Smooth muscle cell (in vitro differentiated cells): Measurements from ENCODE around the gene HDLBP. TPM values are rescaled to one million over a fixed set of nuclear protein-coding genes. Genes with fewer than 3 reads are reported as not detected.

ENCODE experiments used
- DNase-seq: peaks from one replicate; lab custom pipeline; 2025; ENCODE audit not compliant: unreplicated experiment; lab: John Stamatoyannopoulos, UW
- H2AFZ ChIP-seq: fragments of 200-600 bp; sonication (generic); 2 replicates; pipeline ENCODE4 v1.6.0; 2016; ENCODE audit warnings: antibody characterized with exemption, low read depth, mild to moderate bottlenecking
- H3F3A ChIP-seq: fragments of 200-600 bp; sonication (generic); 2 replicates; pipeline ENCODE4 v1.6.0; 2017; ENCODE audit warnings: antibody characterized with exemption, low read depth
- H3K27ac ChIP-seq: fragments of 200-600 bp; sonication (generic); 2 replicates; pipeline ENCODE4 v1.5.1; 2016; ENCODE audit warnings: low read depth, mild to moderate bottlenecking
- H3K27me3 ChIP-seq: fragments of 200-600 bp; sonication (generic); 2 replicates; pipeline ENCODE4 v1.6.1; 2016; ENCODE audit warnings: low read depth, mild to moderate bottlenecking
- H3K36me3 ChIP-seq: fragments of 200-600 bp; sonication (generic); 2 replicates; pipeline ENCODE4 v1.5.1; 2016; ENCODE audit warnings: low read depth
- H3K4me1 ChIP-seq: fragments of 200-600 bp; sonication (generic); 2 replicates; pipeline ENCODE4 v1.5.1; 2016; ENCODE audit warnings: low read depth
- H3K4me2 ChIP-seq: fragments of 200-600 bp; sonication (generic); 2 replicates; pipeline ENCODE4 v1.6.0; 2016; ENCODE audit warnings: mild to moderate bottlenecking
- H3K4me3 ChIP-seq: fragments of 200-600 bp; sonication (generic); 2 replicates; pipeline ENCODE4 v1.5.1; 2016; ENCODE audit warnings: mild to moderate bottlenecking
- H3K79me2 ChIP-seq: fragments of 200-600 bp; sonication (generic); 2 replicates; pipeline ENCODE4 v1.6.0; 2016; ENCODE audit warnings: low read depth, mild to moderate bottlenecking
- H3K9ac ChIP-seq: fragments of 200-600 bp; sonication (generic); 2 replicates; pipeline ENCODE4 v1.6.0; 2016; ENCODE audit warnings: low read depth
- H3K9me3 ChIP-seq: fragments of 200-600 bp; sonication (generic); replicated peaks from 2 replicates; pipeline ENCODE4 v1.5.1; 2016; ENCODE audit warnings: low read depth
- H4K20me1 ChIP-seq: fragments of 200-600 bp; sonication (generic); 2 replicates; pipeline ENCODE4 v1.6.0; 2016; ENCODE audit warnings: low read depth
- WGBS: methylation state at CpG from one replicate; pipeline ENCODE4 v1.1.7; 2016; ENCODE audit warnings: low lambda C conversion rate; 5-methylcytosine and 5-hydroxymethylcytosine counted together
- polyA plus RNA-seq: library from polyadenylated mRNA; unstranded; fragments of >200 nt; fragmentation: Nextera tagmentation; extraction: Ambion mirVana; gene quantifications from 2 replicates; pipeline ENCODE4 v1.2.1, GENCODE V29; 2016
- total RNA-seq: library from RNA; depleted of rRNA; stranded (reverse); fragments of >200 nt; gene quantifications from 2 replicates; pipeline ENCODE4 v1.2.3, GENCODE V29; 2014
- TF ChIP-seq, protein P1 (sequence below): fragments of 200-600 bp; sonication (generic); IDR thresholded peaks from 2 replicates; pipeline ENCODE4 v1.5.1; 2017; ENCODE audit warnings: borderline replicate concordance, mild to moderate bottlenecking, antibody characterized with exemption; ENCODE audit not compliant: insufficient read depth, poor library complexity, severe bottlenecking

Gene HDLBP
- total and polyA plus RNA-seq, 2 experiments from 2014 or later: 504 to 545 TPM

DNA sequence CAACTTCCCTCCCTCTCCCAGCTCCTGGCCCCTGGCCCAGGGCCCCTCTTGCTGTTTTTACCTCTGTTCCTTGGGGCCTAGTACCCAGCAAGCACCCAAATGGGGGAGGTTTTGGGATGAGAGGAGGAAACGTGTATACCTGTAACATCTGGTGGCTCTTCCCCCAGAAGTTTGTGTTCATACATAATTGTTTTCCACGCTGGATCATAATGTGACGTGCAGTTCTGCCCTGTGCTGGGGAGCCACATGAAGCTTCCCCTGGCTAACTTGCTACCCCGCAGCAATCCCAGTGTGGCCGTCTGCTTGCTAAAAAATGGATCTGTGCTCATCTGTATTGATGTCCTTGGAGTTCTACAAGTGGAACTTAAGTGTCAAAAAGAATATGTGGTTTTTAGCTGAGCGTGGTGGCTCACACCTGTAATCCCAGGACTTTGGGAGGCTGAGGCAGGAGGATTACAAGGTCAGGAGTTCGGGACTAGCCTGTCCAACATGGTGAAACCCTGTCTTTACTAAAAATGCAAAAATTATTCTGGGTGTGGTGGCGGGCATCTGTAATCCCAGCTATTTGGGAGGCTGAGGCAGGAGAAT is 90.5 kb downstream of the HDLBP start:
- no peaks in the 10 kb centered on the region for H3K36me3 ChIP-seq
- H3K9ac ChIP-seq: no peak overlapping the region
- TF ChIP-seq, protein P1, sequence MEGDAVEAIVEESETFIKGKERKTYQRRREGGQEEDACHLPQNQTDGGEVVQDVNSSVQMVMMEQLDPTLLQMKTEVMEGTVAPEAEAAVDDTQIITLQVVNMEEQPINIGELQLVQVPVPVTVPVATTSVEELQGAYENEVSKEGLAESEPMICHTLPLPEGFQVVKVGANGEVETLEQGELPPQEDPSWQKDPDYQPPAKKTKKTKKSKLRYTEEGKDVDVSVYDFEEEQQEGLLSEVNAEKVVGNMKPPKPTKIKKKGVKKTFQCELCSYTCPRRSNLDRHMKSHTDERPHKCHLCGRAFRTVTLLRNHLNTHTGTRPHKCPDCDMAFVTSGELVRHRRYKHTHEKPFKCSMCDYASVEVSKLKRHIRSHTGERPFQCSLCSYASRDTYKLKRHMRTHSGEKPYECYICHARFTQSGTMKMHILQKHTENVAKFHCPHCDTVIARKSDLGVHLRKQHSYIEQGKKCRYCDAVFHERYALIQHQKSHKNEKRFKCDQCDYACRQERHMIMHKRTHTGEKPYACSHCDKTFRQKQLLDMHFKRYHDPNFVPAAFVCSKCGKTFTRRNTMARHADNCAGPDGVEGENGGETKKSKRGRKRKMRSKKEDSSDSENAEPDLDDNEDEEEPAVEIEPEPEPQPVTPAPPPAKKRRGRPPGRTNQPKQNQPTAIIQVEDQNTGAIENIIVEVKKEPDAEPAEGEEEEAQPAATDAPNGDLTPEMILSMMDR: no peak
- no peak overlapping the region for H3K4me3 ChIP-seq
- no peaks in the 10 kb centered on the region for H3K27me3 ChIP-seq
- no peaks in the 10 kb centered on the region for H3K9me3 ChIP-seq
- H3K4me1 ChIP-seq: no peaks in the 10 kb centered on the region
- H3K27ac ChIP-seq: no peak overlapping the region
- no peak overlapping the region for H3K4me2 ChIP-seq
- H3F3A ChIP-seq: peaks cover 41% of the 10 kb centered on the region
- H4K20me1 ChIP-seq: peaks cover 87% of the 10 kb centered on the region
- WGBS: 95% methylated on average over 8 of the region's 8 CpGs
- H3K79me2 ChIP-seq: peaks cover 7% of the 10 kb centered on the region
- H2AFZ ChIP-seq: no peak overlapping the region
- DNase-seq: no peak

DNA sequence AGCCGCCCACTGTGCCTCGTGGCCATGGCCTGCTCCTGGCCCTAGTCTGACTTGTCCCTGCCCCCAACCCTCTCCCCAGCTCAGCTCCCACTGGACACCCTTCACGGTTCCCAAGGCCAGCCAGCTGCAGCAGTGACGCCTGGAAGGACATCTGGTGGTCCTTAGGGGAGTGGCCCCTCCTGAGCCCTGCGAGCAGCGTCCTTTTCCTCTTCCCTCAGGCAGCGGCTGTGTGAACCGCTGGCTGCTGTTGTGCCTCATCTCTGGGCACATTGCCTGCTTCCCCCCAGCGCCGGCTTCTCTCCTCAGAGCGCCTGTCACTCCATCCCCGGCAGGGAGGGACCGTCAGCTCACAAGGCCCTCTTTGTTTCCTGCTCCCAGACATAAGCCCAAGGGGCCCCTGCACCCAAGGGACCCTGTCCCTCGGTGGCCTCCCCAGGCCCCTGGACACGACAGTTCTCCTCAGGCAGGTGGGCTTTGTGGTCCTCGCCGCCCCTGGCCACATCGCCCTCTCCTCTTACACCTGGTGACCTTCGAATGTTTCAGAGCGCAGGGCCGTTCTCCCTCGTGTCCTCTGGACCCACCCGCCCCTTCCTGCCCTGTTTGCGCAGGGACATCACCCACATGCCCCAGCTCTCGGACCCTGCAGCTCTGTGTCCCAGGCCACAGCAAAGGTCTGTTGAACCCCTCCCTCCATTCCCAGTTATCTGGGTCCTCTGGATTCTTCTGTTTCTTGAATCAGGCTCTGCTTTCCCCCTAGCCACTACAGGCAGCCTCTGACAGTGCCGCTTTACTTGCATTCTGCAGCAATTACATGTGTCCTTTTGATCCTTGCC is 91.2 kb downstream of the HDLBP start:
- H3K27ac ChIP-seq: peak overlapping the region; percentile 11
- H3K36me3 ChIP-seq: no peaks in the 10 kb centered on the region
- DNase-seq: no peak
- H3K27me3 ChIP-seq: no peaks in the 10 kb centered on the region
- WGBS: 76% methylated on average over 26 of the region's 26 CpGs
- peaks cover under 1% of the 10 kb centered on the region for H3K4me1 ChIP-seq
- peaks cover 7% of the 10 kb centered on the region for H3K79me2 ChIP-seq
- H3F3A ChIP-seq: peaks cover 39% of the 10 kb centered on the region
- no peaks in the 10 kb centered on the region for H3K9me3 ChIP-seq
- no peak overlapping the region for H2AFZ ChIP-seq
- H4K20me1 ChIP-seq: peaks cover 80% of the 10 kb centered on the region
- no peak overlapping the region for H3K4me3 ChIP-seq
- TF ChIP-seq, protein P1: no peak
- no peak overlapping the region for H3K9ac ChIP-seq
- no peak overlapping the region for H3K4me2 ChIP-seq

DNA sequence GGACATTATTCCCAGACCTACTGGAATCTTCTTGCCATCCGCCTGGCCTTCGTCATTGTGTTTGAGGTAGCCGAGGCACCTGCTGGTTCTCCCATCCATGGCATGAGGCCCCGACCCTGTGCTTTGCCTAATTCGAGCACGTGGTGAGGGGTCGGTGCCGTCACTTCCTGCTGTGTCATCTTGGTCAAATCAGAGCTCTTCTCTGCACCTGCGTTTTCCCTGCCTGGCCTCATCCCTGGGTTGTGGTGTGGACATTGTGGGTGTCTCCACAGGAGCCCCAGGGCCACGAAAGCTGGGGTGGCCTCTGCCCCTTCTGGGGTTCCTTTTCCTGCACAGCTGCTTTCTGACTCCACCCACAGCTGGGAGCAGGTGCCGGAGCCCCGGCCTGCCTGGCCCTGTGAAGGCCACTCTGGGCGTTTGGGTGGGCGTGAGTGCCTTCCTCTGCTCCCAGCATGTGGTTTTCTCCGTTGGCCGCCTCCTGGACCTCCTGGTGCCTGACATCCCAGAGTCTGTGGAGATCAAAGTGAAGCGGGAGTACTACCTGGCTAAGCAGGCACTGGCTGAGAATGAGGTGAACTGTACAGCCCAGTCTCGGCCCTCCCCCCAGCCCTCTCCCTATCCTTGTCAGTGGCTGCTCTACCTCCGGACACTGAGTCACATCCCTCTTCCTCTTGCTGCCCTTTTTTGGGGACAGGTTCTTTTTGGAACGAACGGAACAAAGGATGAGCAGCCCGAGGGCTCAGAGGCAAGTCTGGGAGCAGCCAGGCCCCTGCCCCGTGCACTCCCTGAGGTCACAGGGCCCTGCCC is 92.1 kb downstream of the HDLBP start:
- DNase-seq: no peak
- WGBS: 75% methylated on average over 23 of the region's 23 CpGs
- H3F3A ChIP-seq: peaks cover 31% of the 10 kb centered on the region

More for the DNA sequence above, 92.1 kb downstream of the HDLBP start:
- Histone ChIP-seq H3K9me3 (no peaks in the 10 kb centered on the region), H3K27ac (peak overlapping the region; percentile 11), H3K79me2 (peaks cover 7% of the 10 kb centered on the region), H3K36me3 (no peaks in the 10 kb centered on the region), H2AFZ (no peak overlapping the region), H3K4me3 (no peak overlapping the region), H3K4me1 (peaks cover 5% of the 10 kb centered on the region), H3K9ac (no peak overlapping the region), H3K27me3 (no peaks in the 10 kb centered on the region), H3K4me2 (no peak overlapping the region), H4K20me1 (peaks cover 71% of the 10 kb centered on the region)
- TF ChIP-seq, protein P1: no peak
